ENCODE measurements around the gene TMEM201. TPM values are rescaled to one million over a fixed set of nuclear protein-coding genes. Genes with fewer than 3 reads are reported as not detected.

The TMEM201 gene
- total and polyA plus RNA-seq, 2 of the 8 experiments (the other 6 are each of a cell fraction or from before 2014, with no cell fraction given): 8.2 to 27.1 TPM

GRCh38 chr1:9615316-9616063, 26.8 kb downstream of the TMEM201 start (continued):
- TF ChIP-seq EZH2 (IDR thresholded peaks at IDR 0.05; ENCODE audit: low read depth, low read length, severe bottlenecking): no peak
- no peak for TF ChIP-seq POU5F1 (IDR thresholded peaks at IDR 0.05; ENCODE audit: low read depth, low read length)
- no peak for TF ChIP-seq TAF1 (IDR thresholded peaks at IDR 0.05; ENCODE audit: low read depth, low read length)
- TF ChIP-seq BRCA1 (IDR thresholded peaks at IDR 0.05; ENCODE audit: low read depth, low read length): no peak
- TF ChIP-seq SUZ12 (IDR thresholded peaks at IDR 0.05; ENCODE audit: low read length): no peak
- no peak for TF ChIP-seq NANOG (IDR thresholded peaks at IDR 0.05; ENCODE audit: insufficient read depth, low read depth, low read length, poor library complexity, severe bottlenecking)
- 0 out of 2 replicates have a peak, but pooled peaks have one; percentile 39 for TF ChIP-seq POLR2AphosphoS5 (IDR thresholded peaks at IDR 0.05; ENCODE audit: low read depth, low read length)
- no peak for TF ChIP-seq SRF (IDR thresholded peaks at IDR 0.05; ENCODE audit: low read depth, low read length)
- TF ChIP-seq, protein P1, sequence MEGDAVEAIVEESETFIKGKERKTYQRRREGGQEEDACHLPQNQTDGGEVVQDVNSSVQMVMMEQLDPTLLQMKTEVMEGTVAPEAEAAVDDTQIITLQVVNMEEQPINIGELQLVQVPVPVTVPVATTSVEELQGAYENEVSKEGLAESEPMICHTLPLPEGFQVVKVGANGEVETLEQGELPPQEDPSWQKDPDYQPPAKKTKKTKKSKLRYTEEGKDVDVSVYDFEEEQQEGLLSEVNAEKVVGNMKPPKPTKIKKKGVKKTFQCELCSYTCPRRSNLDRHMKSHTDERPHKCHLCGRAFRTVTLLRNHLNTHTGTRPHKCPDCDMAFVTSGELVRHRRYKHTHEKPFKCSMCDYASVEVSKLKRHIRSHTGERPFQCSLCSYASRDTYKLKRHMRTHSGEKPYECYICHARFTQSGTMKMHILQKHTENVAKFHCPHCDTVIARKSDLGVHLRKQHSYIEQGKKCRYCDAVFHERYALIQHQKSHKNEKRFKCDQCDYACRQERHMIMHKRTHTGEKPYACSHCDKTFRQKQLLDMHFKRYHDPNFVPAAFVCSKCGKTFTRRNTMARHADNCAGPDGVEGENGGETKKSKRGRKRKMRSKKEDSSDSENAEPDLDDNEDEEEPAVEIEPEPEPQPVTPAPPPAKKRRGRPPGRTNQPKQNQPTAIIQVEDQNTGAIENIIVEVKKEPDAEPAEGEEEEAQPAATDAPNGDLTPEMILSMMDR (IDR thresholded peaks at IDR 0.05; ENCODE audit: control extremely low read depth in 1 of 3, insufficient read depth in 1 of 3, low read depth in 1 of 3, low read length in 3 of 3): peak; percentile 94 to 96 (median 95)
- peak; percentile 22; the same call in 1 of the 2 replicates for TF ChIP-seq TBP (IDR thresholded peaks at IDR 0.05; ENCODE audit: low read depth, low read length)
- TF ChIP-seq GTF2F1 (IDR thresholded peaks at IDR 0.05; ENCODE audit: borderline replicate concordance, low read depth, low read length): no peak
- TF ChIP-seq BACH1 (IDR thresholded peaks at IDR 0.05; ENCODE audit: low read length): no peak
- TF ChIP-seq ZNF274 (IDR thresholded peaks at IDR 0.05; ENCODE audit: borderline replicate concordance, extremely low read depth, low read length): no peak
- TF ChIP-seq EGR1 (IDR thresholded peaks at IDR 0.05; ENCODE audit: borderline replicate concordance, low read depth, low read length): no peak
- no peak for TF ChIP-seq CBX8 (IDR thresholded peaks at IDR 0.05; ENCODE audit: borderline replicate concordance, low read depth, low read length)
- TF ChIP-seq CEBPB (IDR thresholded peaks at IDR 0.05; ENCODE audit: low read depth, low read length): peak; percentile 71; the same call in 1 of the 2 replicates
- no peak for TF ChIP-seq SP4 (IDR thresholded peaks at IDR 0.05; ENCODE audit: low read length)
- TF ChIP-seq RNF2 (IDR thresholded peaks at IDR 0.05; ENCODE audit: borderline replicate concordance, low read depth, low read length, missing control alignments, poor library complexity, severe bottlenecking): no peak
